Upper lobe of left lung (tissue), 4 donors: Measurements from ENCODE around the gene FSTL1.

ENCODE experiments used
- CTCF ChIP-seq, 6 experiments: fragments of 450-650 bp in 4 of 6; fragments of 200-600 bp in 2 of 6; sonication (generic) in 2 of 6; IDR thresholded peaks; one replicate each; pipeline ENCODE4 v1.5.1; 2016 to 2019; ENCODE audit warnings: antibody characterized with exemption in 6 of 6
- POLR2AphosphoS5 ChIP-seq, 2 donors: sonication (generic); formaldehyde crosslinking; IDR thresholded peaks; one replicate each; pipeline ENCODE4 v1.5.1; 2017; ENCODE audit warnings: antibody characterized with exemption in 2 of 2

DNA sequence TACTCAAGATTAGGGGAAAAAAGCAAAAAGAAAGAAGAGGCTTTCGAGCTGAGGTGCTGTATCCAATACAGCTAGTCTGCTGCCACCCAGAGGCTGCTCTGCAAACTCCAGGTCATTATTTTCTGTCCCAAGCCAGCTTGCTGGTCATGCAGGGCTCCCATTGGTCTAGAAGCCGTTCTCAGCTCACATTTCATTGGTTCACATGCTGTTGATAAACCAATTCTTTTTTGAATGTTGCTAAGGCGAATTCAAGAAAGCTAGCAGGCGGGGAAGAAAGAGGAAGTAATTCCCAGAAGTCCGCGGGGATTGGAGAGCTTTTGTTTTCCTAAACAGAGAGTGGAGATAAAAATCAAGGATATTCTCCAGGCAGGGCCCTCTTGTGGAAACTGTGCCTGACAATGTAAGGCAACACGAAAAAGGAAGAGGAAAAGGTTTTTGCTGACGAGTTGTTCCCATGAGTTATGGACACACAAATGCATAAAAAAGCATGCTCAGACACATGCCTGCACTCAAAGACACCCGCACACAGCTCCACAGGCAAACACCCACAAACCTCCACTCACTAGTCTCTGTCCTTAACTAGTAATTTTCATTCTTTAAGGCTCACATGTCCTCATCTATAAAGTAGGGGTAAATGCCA is 33.4 kb downstream of the FSTL1 start:
- TF ChIP-seq CTCF (IDR thresholded peaks at IDR 0.05) (peak; percentile 80 to 90 (median 87)), POLR2AphosphoS5 (IDR thresholded peaks at IDR 0.05) (peak in 1 of 2 donors; percentile 20)
